HG02588 (cell line): ENCODE data around the gene RAB32.

Experiments used
- ATAC-seq: cut with Tn5 transposase; IDR thresholded peaks from one replicate; pipeline ENCODE4 v1.9.1; 2021; ENCODE audit warnings: mild to moderate bottlenecking, moderate library complexity; ENCODE audit not compliant: unreplicated experiment

The RAB32 gene

GRCh38 chr6:146581968-146582367, 38.3 kb downstream of the RAB32 start:
- no peak for ATAC-seq

- ATAC-seq = no peak
These were observed 39.2 kb downstream of the RAB32 start for GRCh38 chr6:146582857-146583256.

GRCh38 chr6:146583966-146584365, 40.3 kb downstream of the RAB32 start:
- no peak for ATAC-seq

GRCh38 chr6:146587459-146587858, 43.8 kb downstream of the RAB32 start:
- ATAC-seq = no peak

- ATAC-seq = no peak
These were observed 46.9 kb downstream of the RAB32 start for GRCh38 chr6:146590492-146590891.

- ATAC-seq = no peak
These were observed 48.8 kb downstream of the RAB32 start for GRCh38 chr6:146592451-146592850.

- ATAC-seq = no peak
These were observed 50.4 kb downstream of the RAB32 start for GRCh38 chr6:146593986-146594385.

GRCh38 chr6:146594495-146594894, 50.9 kb downstream of the RAB32 start:
- no peak for ATAC-seq

- peak; percentile 44 for ATAC-seq
These were observed 52.5 kb downstream of the RAB32 start for GRCh38 chr6:146595972-146596731.

GRCh38 chr6:146598772-146599405, 55.3 kb downstream of the RAB32 start, which contains the start of gene ADGB:
ADGB (plus strand) TSS chr6:146598972; CDS start chr6:146599041, 69 bp downstream.
- no peak for ATAC-seq

GRCh38 chr6:146601352-146601751, 57.7 kb downstream of the RAB32 start:
- no peak for ATAC-seq

GRCh38 chr6:146602526-146602925, 58.9 kb downstream of the RAB32 start:
- ATAC-seq = no peak
